Small intestine (tissue), 7 donors: ENCODE data around the gene KANK2. TPM values are rescaled to one million over a fixed set of nuclear protein-coding genes. Genes with fewer than 3 reads are reported as not detected.
A peak's percentile ranks its signal among the peaks of the same experiment; 100 is the strongest.

Source experiments
- DNase-seq, 2 donors: peaks; one replicate each; pipeline versions ENCODE4 v3.0.0 to v3.0.0-alpha.2; 2013
- FAIRE-seq: peaks from 2 replicates; lab custom pipeline; 2012; peaks lifted over from hg19 to GRCh38; lab: Jason Lieb, UNC
- H3K27ac ChIP-seq, 3 donors: one replicate each; pipeline ENCODE4 v1.5.1; 2013; ENCODE audit warnings: low read length in 2 of 3, mild to moderate bottlenecking in 2 of 3, control low read depth in 1 of 3, inconsistent platforms in 1 of 3, low read depth in 1 of 3, moderate library complexity in 1 of 3
- H3K27me3 ChIP-seq, 3 donors: one replicate each; pipeline ENCODE4 v1.6.1; 2013; ENCODE audit warnings: low read length in 3 of 3, inconsistent platforms in 1 of 3; ENCODE audit not compliant: control insufficient read depth in 3 of 3, insufficient read depth in 3 of 3
- H3K36me3 ChIP-seq, 3 donors: one replicate each; pipeline ENCODE4 v1.6.1; 2013; ENCODE audit warnings: low read length in 3 of 3, inconsistent platforms in 1 of 3, low read depth in 1 of 3, mild to moderate bottlenecking in 1 of 3, moderate library complexity in 1 of 3; ENCODE audit not compliant: control insufficient read depth in 3 of 3, insufficient read depth in 2 of 3
- H3K4me1 ChIP-seq, 3 donors: one replicate each; pipeline ENCODE4 v1.6.1; 2013; ENCODE audit warnings: low read length in 2 of 3, inconsistent platforms in 1 of 3, low read depth in 1 of 3, mild to moderate bottlenecking in 1 of 3, moderate library complexity in 1 of 3; ENCODE audit not compliant: control insufficient read depth in 3 of 3, insufficient read depth in 2 of 3
- H3K4me3 ChIP-seq, 3 donors: one replicate each; pipeline ENCODE4 v1.5.1; 2013; ENCODE audit warnings: low read length in 3 of 3, control low read depth in 1 of 3, inconsistent platforms in 1 of 3, low read depth in 1 of 3, mild to moderate bottlenecking in 1 of 3, moderate library complexity in 1 of 3
- H3K9me3 ChIP-seq, 2 donors: one replicate each; pipeline ENCODE4 v1.6.1; 2013; ENCODE audit warnings: low read depth in 1 of 2, low read length in 1 of 2; ENCODE audit not compliant: control insufficient read depth in 2 of 2, insufficient read depth in 1 of 2
- WGBS, 3 donors: extraction: QIAGEN DNeasy Blood & Tissue Kit; methylation state at CpG; one replicate each; pipeline ENCODE4 v1.1.7; 2013; 5-methylcytosine and 5-hydroxymethylcytosine counted together
- polyA plus RNA-seq, 4 donors: library from polyadenylated mRNA; stranded (reverse) in 3 of 4; unstranded in 1 of 4; fragments of 200-250 nt in 3 of 4; fragments of 120-200 nt in 1 of 4; gene quantifications; one replicate each; pipeline versions ENCODE4 v1.2.1 to v1.2.3, GENCODE V29; 2013
- donor health status: healthy with polysubstance abuse.
- donor health status: control.
- donor health status: control.
- donor health status: Bipolar disorder and iron deficiency.
- donor health status: healthy.

The KANK2 gene
- polyA plus RNA-seq, 4 donors, result 10.7 to 83.6 (median 45.5) TPM

DNA sequence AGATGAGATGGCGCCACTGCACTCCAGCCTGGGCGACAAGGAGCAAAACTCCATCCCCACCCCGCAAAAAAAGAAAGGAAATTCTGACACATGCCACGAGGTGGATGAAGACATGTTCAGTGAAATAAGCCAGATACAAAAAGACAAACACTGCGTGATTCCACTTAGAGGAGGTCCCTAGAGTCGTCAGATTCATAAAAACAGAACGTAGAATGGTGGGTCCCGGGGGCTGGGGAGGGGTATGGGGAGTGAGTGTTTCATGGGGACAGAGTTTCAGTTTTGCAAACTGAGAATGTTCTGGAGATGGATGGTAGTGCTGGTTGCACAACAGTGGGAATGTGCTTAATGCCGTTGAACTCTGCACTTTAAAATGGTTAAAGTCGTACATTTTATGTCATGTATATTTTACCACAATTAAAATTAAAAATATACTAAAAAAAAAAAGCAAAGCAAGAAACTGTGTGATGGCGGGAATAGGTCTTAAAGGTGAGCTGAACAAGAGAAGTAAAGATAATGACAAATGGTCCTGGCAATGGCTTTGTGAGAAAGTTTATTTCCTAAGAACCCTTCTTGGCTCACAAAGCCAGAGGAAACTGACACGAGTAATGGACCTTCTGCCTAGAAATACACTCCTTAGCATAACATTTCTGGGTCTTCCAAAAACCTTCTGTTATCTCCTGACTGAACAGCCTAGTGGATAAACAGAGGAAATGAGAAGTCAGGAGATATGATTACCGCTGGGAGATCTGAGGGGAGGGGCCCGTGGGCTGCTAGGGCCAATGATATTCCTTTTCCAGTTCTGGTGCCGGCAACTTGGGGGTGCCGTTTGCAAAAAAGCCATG is 37.5 kb downstream of the KANK2 start:
- Histone ChIP-seq H3K4me1 (peaks cover 0 to 11% (median 0%) of the 10 kb centered on the region in 3 donors), H3K9me3 (peaks cover 0 to 2% of the 10 kb centered on the region in 2 donors), H3K27ac (peak overlapping the region in 2 of 3 donors; percentile 9 to 27), H3K4me3 (no peak overlapping the region), H3K27me3 (no peaks in the 10 kb centered on the region), H3K36me3 (peaks cover 0 to 11% (median 2%) of the 10 kb centered on the region in 3 donors)
- DNase-seq (peak in 1 of 2 donors; percentile 46), FAIRE-seq (no peak)
- 50 to 60% (median 53%) methylated on average over 16 of the region's 16 CpGs for WGBS, 3 donors

DNA sequence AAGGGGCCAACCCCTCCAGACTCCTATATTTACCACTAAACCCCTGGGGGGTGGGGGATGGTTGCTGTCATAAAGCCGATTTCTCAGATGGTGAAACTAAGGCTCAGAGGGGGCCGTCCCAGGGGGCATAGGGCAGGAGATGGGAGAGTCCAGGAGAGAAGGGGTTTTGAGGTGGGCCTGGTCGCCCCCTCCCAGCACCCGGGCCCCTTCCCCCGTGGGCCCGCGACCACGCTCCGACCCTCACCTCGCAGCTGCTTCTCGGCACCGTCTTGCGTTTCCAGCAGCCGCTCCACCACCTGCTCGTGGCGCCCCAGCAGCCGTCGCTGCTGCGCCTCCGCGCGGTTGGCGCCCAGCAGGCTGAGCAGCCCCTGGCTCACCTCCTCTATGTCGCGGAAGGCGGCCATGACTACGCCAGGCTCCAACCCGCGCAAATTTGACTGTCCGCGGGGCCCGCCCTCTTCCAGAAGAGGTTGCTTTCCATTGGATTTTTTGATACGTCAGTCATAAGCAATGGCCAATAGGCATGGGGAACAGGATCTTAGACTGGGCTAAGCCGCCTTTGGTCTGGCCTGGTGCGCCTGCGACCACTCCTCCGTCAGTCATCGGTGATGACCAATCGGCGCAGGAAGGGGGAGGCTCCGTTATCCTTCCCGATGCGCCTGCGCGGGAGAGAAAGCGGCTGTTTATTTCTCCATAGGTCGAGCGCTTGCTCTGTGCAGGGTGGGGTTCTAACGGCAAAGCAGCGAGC is 41.8 kb downstream of the KANK2 start, which contains the start of gene SPC24:
Gene SPC24, minus strand, starts transcription at position 410 of the 748 bp plus-strand sequence. Its CDS starts 6 bp downstream, at position 404.
- Histone ChIP-seq H3K36me3 (peaks cover 0 to under 1% (median 0%) of the 10 kb centered on the region in 3 donors), H3K27me3 (no peaks in the 10 kb centered on the region), H3K4me3 (peak within 1 kb of the TSS; percentile 54 to 71 (median 66)), H3K27ac (peak within 1 kb of the TSS in 2 of 3 donors; percentile 39 to 52), H3K4me1 (peaks cover 0 to 12% (median 0%) of the 10 kb centered on the region in 3 donors), H3K9me3 (peaks cover 0 to 1% of the 10 kb centered on the region in 2 donors)
- WGBS, 3 donors, result 0 to 1% (median 1%) methylated on average over 48 to 50 of the region's 50 CpGs
- FAIRE-seq (no peak), DNase-seq (peak; percentile 97 to 98)

DNA sequence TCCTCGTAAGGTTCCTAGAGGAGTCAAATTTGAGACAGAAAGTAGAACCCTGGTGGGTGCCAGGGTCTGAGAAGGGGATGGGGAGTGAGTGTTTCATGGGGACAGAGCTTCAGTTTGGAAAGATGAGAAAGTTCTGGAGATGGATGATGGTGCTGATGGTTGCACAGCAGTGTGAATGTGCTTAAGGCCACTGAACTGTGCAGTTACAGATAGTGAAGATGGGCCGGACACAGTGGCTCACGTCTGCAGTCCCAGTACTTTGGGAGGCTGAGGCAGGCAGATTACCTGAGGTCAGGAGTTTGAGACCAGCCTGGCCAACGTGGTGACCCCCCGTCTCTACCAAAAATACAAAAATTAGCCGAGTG is 42.7 kb downstream of the KANK2 start:
- DNase-seq, result no peak
- FAIRE-seq, result no peak
- no peaks in the 10 kb centered on the region for H3K27me3 ChIP-seq
- H3K4me1 ChIP-seq, result peaks cover 0 to 8% (median 0%) of the 10 kb centered on the region in 3 donors
- WGBS, 3 donors, result 30 to 39% (median 30%) methylated on average over 6 of the region's 6 CpGs
- H3K9me3 ChIP-seq, result no peaks in the 10 kb centered on the region
- H3K4me3 ChIP-seq, result peak overlapping the region in 1 of 3 donors; percentile 66
- H3K36me3 ChIP-seq, result peaks cover 0 to 4% (median 0%) of the 10 kb centered on the region in 3 donors
- no peak overlapping the region for H3K27ac ChIP-seq

DNA sequence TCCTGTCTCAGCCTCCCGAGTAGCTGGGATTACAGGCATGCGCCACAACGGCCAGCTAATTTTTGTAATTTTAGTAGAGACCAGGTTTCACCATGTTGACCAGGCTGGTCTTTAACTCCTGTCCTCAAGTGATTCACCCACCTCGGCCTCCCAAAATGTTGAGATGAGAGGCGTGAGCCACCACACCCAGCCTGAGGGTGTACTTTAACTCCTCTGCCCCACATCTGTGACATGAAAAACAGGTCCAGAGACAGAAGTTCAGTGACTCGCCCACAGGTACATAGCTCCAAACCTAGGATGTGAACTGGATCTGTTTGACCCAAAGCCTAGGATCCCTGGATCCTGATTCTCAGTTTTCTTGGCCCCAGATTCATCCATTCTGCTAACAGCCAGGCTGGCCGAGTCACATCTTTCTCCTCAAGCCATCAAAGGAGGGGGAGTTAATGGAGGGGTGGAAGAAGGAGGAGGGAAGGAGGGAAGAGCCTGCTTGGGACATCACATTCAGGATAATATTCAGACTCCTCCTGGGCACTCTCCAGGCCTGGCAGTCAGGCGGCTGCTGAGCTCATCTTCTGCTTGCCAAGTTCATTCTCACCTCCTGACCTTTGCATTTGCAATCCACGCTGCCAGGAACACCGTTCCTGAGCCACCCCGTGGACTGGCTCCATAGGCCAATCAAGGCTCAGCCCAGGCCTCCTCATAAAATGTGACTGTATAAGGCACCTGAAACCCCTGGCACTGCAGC is 44.9 kb downstream of the KANK2 start:
- H3K27ac ChIP-seq, result peak overlapping the region in 1 of 3 donors; percentile 52
- H3K36me3 ChIP-seq, result peaks cover 0 to 15% (median 0%) of the 10 kb centered on the region in 3 donors
- WGBS, 3 donors, result 53 to 75% (median 70%) methylated on average over 11 of the region's 11 CpGs
- FAIRE-seq (no peak), DNase-seq (peak in 1 of 2 donors; percentile 73)
- H3K27me3 ChIP-seq, result no peaks in the 10 kb centered on the region
- H3K9me3 ChIP-seq, result no peaks in the 10 kb centered on the region
- no peak overlapping the region for H3K4me3 ChIP-seq
- H3K4me1 ChIP-seq, result peaks cover 0 to 8% (median 0%) of the 10 kb centered on the region in 3 donors

DNA sequence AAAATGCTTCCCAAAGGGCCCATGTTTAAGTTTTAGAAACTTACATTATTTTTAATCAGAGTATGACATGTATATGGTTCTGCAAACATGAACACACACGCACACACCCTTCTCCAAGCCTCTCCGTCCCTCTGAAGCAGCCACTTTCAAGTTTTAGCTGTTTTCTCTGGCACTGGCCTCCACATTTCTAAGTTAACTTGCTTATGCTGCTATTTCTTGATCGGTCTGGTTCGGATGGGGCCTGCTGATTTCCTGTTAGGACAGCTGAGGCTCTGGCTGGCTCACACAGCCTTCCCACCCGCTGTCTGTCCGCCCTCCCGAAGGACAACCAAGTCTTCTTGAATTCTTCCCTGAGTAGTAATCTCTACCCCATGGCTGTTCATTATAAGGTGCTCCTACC is 46.2 kb downstream of the KANK2 start:
- Histone ChIP-seq H3K27me3 (no peaks in the 10 kb centered on the region), H3K36me3 (peaks cover 0 to 20% (median 0%) of the 10 kb centered on the region in 3 donors), H3K27ac (peak overlapping the region in 2 of 3 donors; percentile 44 to 48), H3K4me3 (no peak overlapping the region), H3K9me3 (no peaks in the 10 kb centered on the region), H3K4me1 (peaks cover 0 to 8% (median 0%) of the 10 kb centered on the region in 3 donors)
- DNase-seq (no peak), FAIRE-seq (no peak)
- WGBS, 3 donors, result 70 to 87% (median 87%) methylated on average over 7 of the region's 7 CpGs

DNA sequence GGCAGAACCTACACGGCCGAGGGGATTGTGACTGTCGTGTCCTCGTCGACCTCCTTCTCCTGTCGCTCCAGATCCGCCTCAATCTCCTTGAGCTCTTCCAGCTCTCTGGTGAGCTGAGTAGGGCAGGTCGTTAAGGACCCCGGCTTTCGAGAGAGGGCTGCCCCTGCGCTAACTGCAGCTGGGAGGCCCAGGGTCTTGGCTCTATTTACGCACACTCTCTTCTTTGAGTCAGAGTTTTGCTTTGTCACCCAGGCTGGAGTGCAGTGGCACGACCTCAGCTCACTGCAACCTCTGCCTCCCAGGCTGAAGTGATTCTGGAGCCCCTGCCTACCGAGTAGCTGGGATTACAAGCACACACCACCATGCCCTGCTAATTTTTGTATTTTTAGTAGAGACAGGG is 49.3 kb downstream of the KANK2 start:
- Histone ChIP-seq H3K9me3 (peaks cover 0 to 5% of the 10 kb centered on the region in 2 donors), H3K27ac (no peak overlapping the region), H3K27me3 (no peaks in the 10 kb centered on the region), H3K4me1 (peaks cover 0 to 9% (median 0%) of the 10 kb centered on the region in 3 donors), H3K4me3 (no peak overlapping the region), H3K36me3 (peaks cover 0 to 36% (median 0%) of the 10 kb centered on the region in 3 donors)
- FAIRE-seq (no peak), DNase-seq (no peak)
- WGBS, 3 donors, result 93% methylated on average over 14 of the region's 14 CpGs

DNA sequence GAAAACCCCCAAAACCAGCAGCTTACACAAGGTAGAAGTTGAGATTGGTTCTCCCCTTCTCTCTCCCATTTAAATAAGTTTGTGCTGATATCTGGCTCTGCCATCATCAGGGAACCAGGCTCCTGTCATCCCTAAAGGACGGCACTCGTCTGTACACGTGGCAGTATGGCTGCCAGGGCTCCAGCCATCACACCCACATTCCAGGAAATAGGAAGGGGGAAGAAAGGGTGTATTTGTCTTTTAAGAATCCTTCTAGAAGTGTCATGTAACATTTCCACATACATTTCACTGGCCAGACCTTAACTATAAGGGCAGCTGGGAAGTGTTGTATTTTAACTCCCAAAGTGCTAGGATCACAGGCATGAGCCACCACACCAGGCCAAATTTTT is 51.8 kb downstream of the KANK2 start:
- DNase-seq (no peak), FAIRE-seq (no peak)
- peaks cover 0 to 5% of the 10 kb centered on the region in 2 donors for H3K9me3 ChIP-seq
- no peak overlapping the region for H3K4me3 ChIP-seq
- peaks cover 0 to 24% (median 0%) of the 10 kb centered on the region in 3 donors for H3K4me1 ChIP-seq
- WGBS, 3 donors, result 95 to 100% (median 99%) methylated on average over 3 of the region's 3 CpGs
- no peaks in the 10 kb centered on the region for H3K27me3 ChIP-seq
- H3K27ac ChIP-seq, result no peak overlapping the region
- peaks cover 0 to 39% (median 0%) of the 10 kb centered on the region in 3 donors for H3K36me3 ChIP-seq
